H9 (cell line): ENCODE data around the gene UGT2B15. TPM values are rescaled to one million over a fixed set of nuclear protein-coding genes. Genes with fewer than 3 reads are reported as not detected.

ENCODE experiments used
- DNase-seq: peaks from one replicate; pipeline ENCODE4 v3.0.0-alpha.2; 2017
- H2AFZ ChIP-seq: one replicate; pipeline ENCODE4 v1.6.1; 2013; ENCODE audit warnings: mild to moderate bottlenecking, low read length, control low read depth, moderate library complexity
- H2AK5ac ChIP-seq: 2 replicates; pipeline ENCODE4 v1.6.1; 2013; ENCODE audit warnings: low read length, control low read depth, mixed read lengths; ENCODE audit not compliant: insufficient read length
- H2BK120ac ChIP-seq: one replicate; pipeline ENCODE4 v1.6.1; 2013; ENCODE audit warnings: low read depth, mild to moderate bottlenecking, low read length, control low read depth, inconsistent platforms; ENCODE audit not compliant: poor library complexity, severe bottlenecking
- H2BK12ac ChIP-seq: 2 replicates; pipeline ENCODE4 v1.6.1; 2013; ENCODE audit warnings: low read length, control low read depth, mixed read lengths, low read depth; ENCODE audit not compliant: insufficient read length
- H2BK15ac ChIP-seq: 2 replicates; pipeline ENCODE4 v1.6.1; 2013; ENCODE audit warnings: low read depth, low read length, control low read depth
- H2BK20ac ChIP-seq: one replicate; pipeline ENCODE4 v1.6.1; 2013; ENCODE audit warnings: low read depth, mild to moderate bottlenecking, low read length, control low read depth, inconsistent platforms; ENCODE audit not compliant: poor library complexity, severe bottlenecking
- H2BK5ac ChIP-seq: 2 replicates; pipeline ENCODE4 v1.6.1; 2013; ENCODE audit warnings: low read length, control low read depth, mixed read lengths; ENCODE audit not compliant: insufficient read length
- H3K14ac ChIP-seq: 2 replicates; pipeline ENCODE4 v1.6.1; 2013; ENCODE audit warnings: low read length, control low read depth; ENCODE audit not compliant: insufficient read depth
- H3K18ac ChIP-seq: 2 replicates; pipeline ENCODE4 v1.6.1; 2013; ENCODE audit warnings: low read depth, mild to moderate bottlenecking, mixed read lengths, low read length, control low read depth; ENCODE audit not compliant: insufficient read length
- H3K23ac ChIP-seq: 2 replicates; pipeline ENCODE4 v1.6.1; 2013; ENCODE audit warnings: low read length, control low read depth, mixed read lengths, low read depth; ENCODE audit not compliant: insufficient read length
- H3K23me2 ChIP-seq: 2 replicates; pipeline ENCODE4 v1.6.1; 2013; ENCODE audit warnings: low read depth, mild to moderate bottlenecking, mixed read lengths, low read length, control low read depth; ENCODE audit not compliant: insufficient read length, poor library complexity, severe bottlenecking
- H3K27ac ChIP-seq: 2 replicates; pipeline ENCODE4 v1.5.1; 2013; ENCODE audit warnings: low read length, control low read depth, mixed read lengths, low read depth; ENCODE audit not compliant: insufficient read length
- H3K27me3 ChIP-seq: 2 replicates; pipeline ENCODE4 v1.6.1; 2013; ENCODE audit warnings: low read length, control low read depth, inconsistent platforms; ENCODE audit not compliant: insufficient read depth
- H3K4ac ChIP-seq: 2 replicates; pipeline ENCODE4 v1.6.1; 2013; ENCODE audit warnings: low read depth, mild to moderate bottlenecking, control low read depth, inconsistent platforms, low read length, moderate library complexity
- H3K4me1 ChIP-seq: 2 replicates; pipeline ENCODE4 v1.6.1; 2013; ENCODE audit warnings: low read length, control low read depth, inconsistent platforms; ENCODE audit not compliant: insufficient read depth
- H3K4me2 ChIP-seq: 2 replicates; pipeline ENCODE4 v1.6.1; 2013; ENCODE audit warnings: low read length, control low read depth, mixed read lengths; ENCODE audit not compliant: insufficient read length, insufficient read depth
- H3K56ac ChIP-seq: 2 replicates; pipeline ENCODE4 v1.6.1; 2013; ENCODE audit warnings: low read depth, mild to moderate bottlenecking, mixed read lengths, low read length, control low read depth; ENCODE audit not compliant: insufficient read length
- H3K79me1 ChIP-seq: 2 replicates; pipeline ENCODE4 v1.6.1; 2013; ENCODE audit warnings: low read depth, mild to moderate bottlenecking, moderate library complexity, low read length, control low read depth, inconsistent platforms; ENCODE audit not compliant: insufficient read depth, poor library complexity, severe bottlenecking
- H3K79me2 ChIP-seq: 2 replicates; pipeline ENCODE4 v1.6.1; 2013; ENCODE audit warnings: low read length, control low read depth, inconsistent platforms; ENCODE audit not compliant: insufficient read depth
- H3K9ac ChIP-seq: 2 replicates; pipeline ENCODE4 v1.6.1; 2013; ENCODE audit warnings: low read length, control low read depth, mixed read lengths; ENCODE audit not compliant: insufficient read length; ENCODE audit errors: extremely low read depth
- H3K9me3 ChIP-seq: one replicate; pipeline ENCODE4 v1.6.1; 2013; ENCODE audit warnings: low read depth, low read length, inconsistent platforms; ENCODE audit not compliant: control insufficient read depth
- H3T11ph ChIP-seq: one replicate; pipeline ENCODE4 v1.6.1; 2013; ENCODE audit warnings: mild to moderate bottlenecking, low read length, control low read depth, inconsistent platforms
- H4K20me1 ChIP-seq: one replicate; pipeline ENCODE4 v1.6.1; 2013; ENCODE audit not compliant: control insufficient read depth, insufficient read length, insufficient read depth
- H4K5ac ChIP-seq: 2 replicates; pipeline ENCODE4 v1.6.1; 2013; ENCODE audit warnings: low read depth, mild to moderate bottlenecking, mixed read lengths, low read length, control low read depth; ENCODE audit not compliant: insufficient read length
- H4K8ac ChIP-seq: replicated peaks from 2 replicates; pipeline ENCODE4 v1.6.1; 2013; ENCODE audit warnings: low read length, control low read depth, mixed read lengths, low read depth; ENCODE audit not compliant: insufficient read length
- H4K91ac ChIP-seq: 2 replicates; pipeline ENCODE4 v1.6.1; 2013; ENCODE audit warnings: low read depth, mild to moderate bottlenecking, moderate library complexity, mixed read lengths, low read length, control low read depth; ENCODE audit not compliant: insufficient read length
- H3K27ac Mint-ChIP-seq, 3 experiments: 2 replicates in 2 of 3; 3 replicates in 1 of 3; pipeline ENCODE4 v1.8.0; 2020 to 2021; ENCODE audit warnings: mixed read lengths in 3 of 3, mild to moderate bottlenecking in 1 of 3, moderate library complexity in 1 of 3
- H3K27me3 Mint-ChIP-seq: 2 replicates; pipeline ENCODE4 v1.8.0; 2021; ENCODE audit warnings: low read depth, mild to moderate bottlenecking, moderate library complexity, mixed read lengths
- H3K36me3 Mint-ChIP-seq, 3 experiments: 2 replicates in 2 of 3; 3 replicates in 1 of 3; pipeline ENCODE4 v1.8.0; 2020 to 2021; ENCODE audit warnings: low read depth in 3 of 3, mixed read lengths in 3 of 3; ENCODE audit not compliant: insufficient read depth in 1 of 3
- H3K4me1 Mint-ChIP-seq, 2 experiments: 2 replicates each; pipeline ENCODE4 v1.8.0; 2020; ENCODE audit warnings: mixed read lengths in 2 of 2
- H3K4me3 Mint-ChIP-seq, 2 experiments: 2 replicates in 1 of 2; 3 replicates in 1 of 2; pipeline ENCODE4 v1.8.0; 2020 to 2021; ENCODE audit warnings: mild to moderate bottlenecking in 2 of 2, mixed read lengths in 2 of 2, moderate library complexity in 1 of 2
- H3K9me3 Mint-ChIP-seq, 2 experiments: 2 replicates in 1 of 2; 3 replicates in 1 of 2; pipeline ENCODE4 v1.8.0; 2020; ENCODE audit warnings: mild to moderate bottlenecking in 2 of 2, mixed read lengths in 2 of 2, moderate library complexity in 1 of 2
- CTCF ChIP-seq: fragments of 200-600 bp; sonication (generic); conservative IDR thresholded peaks from 3 replicates; pipeline ENCODE4 v1.8.0; 2021; ENCODE audit warnings: antibody characterized with exemption, mild to moderate bottlenecking
- total RNA-seq: library from RNA; stranded (reverse); gene quantifications from 2 replicates; pipeline ENCODE4 v1.2.1, GENCODE V29; 2021

The UGT2B15 gene
- total RNA-seq, 1 experiment from 2014 or later = not detected

- H3T11ph ChIP-seq = no peak overlapping the region
- H4K20me1 ChIP-seq = no peaks in the 10 kb centered on the region
- H2BK15ac ChIP-seq = no peak overlapping the region
- H4K91ac ChIP-seq = no peak overlapping the region
- no peaks in the 10 kb centered on the region for H3K23me2 ChIP-seq
- no peak overlapping the region for H3K4me2 ChIP-seq
- Mint-ChIP-seq H3K36me3 (no peaks in the 10 kb centered on the region), H3K4me3 (no peak overlapping the region), H3K27ac (no peak overlapping the region), H3K4me1 (peaks cover 0 to 4% of the 10 kb centered on the region in 2 experiments; a peak in 2 of 4 replicates), H3K9me3 (0 out of 5 replicates have a peak, but pooled peaks cover 0 to 2% of the 10 kb centered on the region in 2 experiments), H3K27me3 (no peaks in the 10 kb centered on the region)
- no peak overlapping the region for H3K23ac ChIP-seq
- no peaks in the 10 kb centered on the region for H3K79me2 ChIP-seq
- no peak overlapping the region for H2AFZ ChIP-seq
- H3K56ac ChIP-seq = no peak overlapping the region
- H3K18ac ChIP-seq = no peak overlapping the region
- no peak overlapping the region for H2BK20ac ChIP-seq
- no peaks in the 10 kb centered on the region for H3K27me3 ChIP-seq
- H3K79me1 ChIP-seq = no peaks in the 10 kb centered on the region
- H4K5ac ChIP-seq = no peak overlapping the region
- H3K4ac ChIP-seq = no peak overlapping the region
- no peak for TF ChIP-seq CTCF
- H3K9ac ChIP-seq = no peak overlapping the region
- H3K27ac ChIP-seq = no peak overlapping the region
- H3K4me1 ChIP-seq = no peaks in the 10 kb centered on the region
- no peak overlapping the region for H4K8ac ChIP-seq
- DNase-seq = no peak
- no peak overlapping the region for H3K14ac ChIP-seq
- H2BK5ac ChIP-seq = no peak overlapping the region
- no peak overlapping the region for H2BK12ac ChIP-seq
- no peak overlapping the region for H2AK5ac ChIP-seq
- no peaks in the 10 kb centered on the region for H3K9me3 ChIP-seq
- no peak overlapping the region for H2BK120ac ChIP-seq
Measured at GRCh38 chr4:68617003-68617698, 53.3 kb downstream of the UGT2B15 start.
